Activated naive CD8-positive, alpha-beta T cell treated with anti-CD3 and anti-CD28 coated beads, Interleukin-2, amount 50 U/mL, for 16 hours (primary cell): Measurements from ENCODE around the gene CMTM4.
"Not testable (repeated sequence)": the region's sequence is repeated elsewhere in the genome, so short reads cannot be mapped to it uniquely, and the experiment has no call there.

ENCODE experiments used
- DNase-seq: peaks from one replicate; pipeline ENCODE4 v3.0.0-alpha.2; 2020; ENCODE audit warnings: low read depth, low spot score

CMTM4 gene

DNA sequence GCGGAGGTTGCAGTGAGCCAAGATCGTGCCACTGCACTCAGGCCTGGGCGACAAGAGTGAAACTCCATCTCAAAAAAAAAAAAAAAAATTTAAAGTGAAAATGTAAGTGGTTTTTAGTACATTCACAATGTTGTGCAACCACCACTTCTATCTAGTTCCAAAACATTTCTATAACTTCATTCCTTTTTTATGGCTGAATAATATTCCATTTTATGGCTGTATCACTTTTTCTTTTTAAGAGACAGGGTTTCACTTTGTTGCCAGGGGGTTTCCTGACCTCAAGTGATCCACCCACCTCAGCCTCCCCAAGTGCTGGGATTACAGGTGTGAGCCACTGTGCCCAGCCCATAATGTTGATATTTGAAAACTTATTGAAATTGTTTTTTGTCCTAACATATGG, 103.7 kb downstream of the CMTM4 start:
- no peak for DNase-seq

- no peak for DNase-seq
These were observed 104.3 kb downstream of the CMTM4 start for GRCh38 chr16:66592241-66592640.

DNA sequence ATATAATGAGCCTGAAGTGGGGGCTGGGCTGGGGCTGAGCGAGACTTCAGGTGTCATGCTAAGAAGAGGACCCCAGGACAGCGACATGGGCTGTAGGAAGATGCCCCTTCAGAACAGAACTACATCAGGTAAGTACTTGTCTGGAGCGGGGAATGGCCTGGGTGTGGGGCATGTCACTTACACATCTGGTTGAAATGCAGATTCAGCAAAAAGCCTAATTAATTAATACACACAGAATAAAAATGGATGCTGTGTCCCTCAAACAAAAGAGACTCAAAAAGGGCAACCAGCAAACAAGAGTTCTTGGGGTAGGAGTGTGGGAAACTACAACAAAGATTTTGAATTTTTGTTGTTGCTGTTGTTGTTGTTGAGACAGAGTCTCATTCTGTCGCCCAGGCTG, 105.5 kb downstream of the CMTM4 start:
- no peak for DNase-seq

GRCh38 chr16:66590322-66590721, 106.2 kb downstream of the CMTM4 start:
- no peak for DNase-seq

DNA sequence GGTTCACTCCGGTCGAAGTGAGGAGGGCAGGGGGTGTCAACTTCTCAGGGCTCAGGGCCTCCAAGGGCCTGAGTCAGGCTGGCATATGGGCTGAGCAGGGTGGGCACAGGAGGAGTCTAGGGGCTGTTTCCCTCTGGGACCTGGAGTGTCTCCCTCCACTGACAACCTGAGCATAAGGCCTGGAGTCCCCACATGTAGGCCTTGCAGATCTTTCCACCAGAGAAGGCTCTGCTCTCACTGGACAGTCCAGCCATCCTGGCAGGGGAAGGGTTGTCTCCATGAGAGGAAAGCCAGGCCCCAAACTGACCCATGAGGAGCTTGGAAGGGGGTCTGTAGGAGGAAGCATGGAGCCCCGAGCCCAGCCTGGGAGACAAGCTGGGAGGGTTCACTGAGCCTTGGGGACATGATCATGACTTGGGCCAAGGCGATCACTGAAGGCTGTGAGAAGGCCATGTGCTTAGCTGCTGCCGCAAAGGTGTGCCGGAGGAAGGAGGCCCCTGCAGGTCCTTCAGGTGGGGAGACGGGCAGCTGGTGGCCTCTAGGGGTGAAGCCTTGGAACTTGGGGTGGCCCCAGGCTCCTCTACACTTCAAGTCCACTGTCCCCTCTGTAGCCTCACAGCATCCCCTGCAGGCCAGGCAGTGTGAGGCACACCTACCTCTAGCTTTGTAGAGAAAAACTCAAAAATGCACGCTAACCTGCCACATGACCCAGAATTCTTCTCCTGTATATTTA, 107.4 kb downstream of the CMTM4 start:
- DNase-seq = no peak

GRCh38 chr16:66587881-66588600, 108.5 kb downstream of the CMTM4 start:
- DNase-seq = no peak

DNA sequence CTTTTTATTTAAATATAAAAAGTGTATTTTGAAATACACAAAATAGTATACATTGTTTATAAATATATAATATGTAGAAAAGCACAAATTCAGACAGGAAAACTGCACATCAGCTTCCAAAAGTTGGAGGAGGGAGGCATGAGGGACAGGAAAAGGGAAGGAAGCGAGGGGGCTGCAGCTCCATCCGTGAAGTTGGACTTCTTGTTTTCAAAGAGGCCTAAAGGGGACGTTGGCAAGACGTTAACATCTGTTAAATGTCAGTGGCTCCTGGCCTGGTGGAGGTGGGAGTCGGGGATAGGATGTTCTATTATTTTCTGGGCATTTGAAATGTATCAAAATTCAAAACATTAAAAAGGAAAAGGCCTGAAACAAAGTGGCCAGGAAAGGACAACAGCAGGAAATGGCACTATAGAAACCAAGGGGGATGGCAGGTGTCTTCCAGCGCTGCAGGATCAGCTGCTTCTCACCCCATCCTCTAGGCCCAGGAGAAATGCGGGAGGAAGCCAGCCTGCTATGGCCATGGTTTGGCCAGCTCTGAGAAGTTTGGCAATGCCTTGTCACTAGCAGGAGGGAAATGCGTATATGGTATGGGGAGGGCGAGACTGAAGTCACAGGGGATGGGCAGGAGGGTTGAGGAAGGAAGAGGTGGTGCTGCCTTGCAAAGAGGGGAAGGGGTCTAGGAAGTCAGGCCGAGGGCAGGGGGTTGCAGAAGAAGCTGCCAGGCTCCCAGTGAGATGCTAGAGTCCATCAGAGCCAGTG, 110.9 kb downstream of the CMTM4 start:
- DNase-seq = no peak

GRCh38 chr16:66581246-66581952, 115.1 kb downstream of the CMTM4 start:
- DNase-seq = no peak

GRCh38 chr16:66580605-66581209, 115.8 kb downstream of the CMTM4 start:
- no peak for DNase-seq

DNA sequence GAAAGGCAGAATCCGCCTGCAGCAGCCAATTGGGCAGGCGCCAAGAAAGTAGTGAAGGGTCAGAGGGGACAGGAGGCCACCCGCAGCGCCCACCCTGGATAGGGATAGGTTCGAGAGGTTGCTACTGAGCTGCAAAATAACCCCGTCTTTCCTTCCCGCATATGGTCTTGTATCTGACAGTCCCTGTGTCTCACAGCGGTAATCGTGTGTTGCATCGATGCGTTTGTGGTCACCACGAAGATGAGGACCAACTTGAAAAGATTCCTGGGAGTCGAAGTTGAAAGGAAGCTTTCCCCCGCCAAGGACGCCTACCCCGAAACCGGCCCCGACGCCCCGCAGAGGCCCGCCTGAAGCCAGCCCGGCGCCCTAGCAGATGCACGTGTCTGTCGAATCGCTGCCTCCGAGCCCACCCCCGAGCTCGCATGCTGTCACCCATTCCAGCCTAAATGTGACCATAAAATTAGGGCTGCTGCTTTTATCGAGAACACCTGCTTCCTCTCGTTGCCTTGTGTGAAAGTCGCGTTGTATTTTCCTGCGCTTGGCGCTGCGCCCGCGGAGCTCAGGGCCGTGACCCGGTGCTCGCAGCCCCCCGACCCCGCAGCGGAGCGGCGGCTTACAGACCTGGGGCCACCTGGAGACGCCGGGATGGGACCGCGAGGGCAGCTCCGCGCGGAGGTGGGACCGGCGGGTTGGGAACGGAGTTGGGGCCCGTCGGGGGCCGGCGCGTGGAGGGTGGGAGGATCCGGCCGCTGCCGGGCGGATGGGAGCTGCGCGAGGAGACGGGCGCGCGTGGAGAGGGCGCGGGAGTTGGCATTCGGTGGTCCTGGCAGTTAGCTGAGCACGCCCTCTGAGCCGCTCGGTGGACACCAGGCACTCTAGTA, 117.7 kb downstream of the CMTM4 start, which contains the start of gene CMTM2:
Gene CMTM2 (plus strand): TSS at position 813 of the 881 bp plus-strand sequence. CDS start 145 bp downstream, outside the sequence.
- no peak for DNase-seq

GRCh38 chr16:66576296-66576695, 120.2 kb downstream of the CMTM4 start:
- no peak for DNase-seq

DNA sequence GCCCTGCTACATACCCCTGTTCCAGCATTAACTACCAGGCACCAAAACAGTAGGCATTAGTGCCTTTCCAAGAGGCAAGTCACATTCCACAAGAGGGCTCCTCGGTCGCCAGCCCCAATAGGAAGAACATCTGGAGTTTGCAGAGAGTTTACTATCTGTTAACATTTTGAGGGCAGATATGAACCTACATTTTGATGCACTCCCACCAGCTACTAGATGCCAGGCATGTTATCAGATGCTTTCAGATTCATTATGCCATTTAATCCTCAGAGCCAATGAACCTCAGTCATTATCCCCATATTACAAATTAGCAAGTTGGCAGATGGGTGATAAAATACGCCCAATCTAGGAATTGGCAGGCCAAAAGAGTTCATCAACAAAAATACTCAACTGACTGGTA, 121.5 kb downstream of the CMTM4 start:
- DNase-seq = no peak

DNA sequence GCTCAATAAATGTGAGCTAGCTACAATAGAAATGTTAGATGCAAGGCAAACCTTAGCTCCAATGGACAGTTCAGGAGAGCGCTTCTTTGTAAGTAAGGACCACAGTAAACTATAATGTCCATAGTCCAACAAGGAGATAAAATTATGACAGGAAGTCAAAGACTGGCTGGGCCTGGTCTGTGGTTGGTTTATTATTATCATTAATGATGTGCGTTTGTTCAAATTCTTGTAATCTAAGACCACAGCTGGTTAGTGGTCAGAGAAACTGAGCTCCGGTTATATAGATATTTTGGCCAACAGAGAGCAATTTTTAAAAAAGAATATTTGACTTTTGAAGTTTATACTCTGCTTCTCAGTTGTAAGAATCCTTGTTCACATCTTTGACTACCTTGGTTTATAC, 122.0 kb downstream of the CMTM4 start:
- DNase-seq = no peak

DNA sequence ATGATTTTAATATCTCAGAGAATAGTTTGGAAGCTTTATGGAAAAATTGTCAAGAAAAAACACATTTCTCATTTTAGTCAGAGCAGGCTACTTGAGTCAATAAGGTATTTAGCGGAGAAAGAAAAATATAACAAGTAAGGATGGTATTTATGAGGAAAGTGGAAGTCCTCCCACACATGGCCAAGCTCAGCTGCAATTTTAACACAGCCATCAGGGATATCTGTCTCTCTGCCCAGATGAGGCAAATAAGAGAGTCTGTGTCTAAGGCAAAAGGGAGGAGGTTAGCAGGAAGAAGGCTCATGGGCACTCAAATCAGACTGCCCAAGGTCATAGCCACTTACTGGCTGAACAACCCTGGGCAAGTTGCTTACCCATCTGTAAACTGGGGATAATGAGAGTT, 122.5 kb downstream of the CMTM4 start:
- no peak for DNase-seq

DNA sequence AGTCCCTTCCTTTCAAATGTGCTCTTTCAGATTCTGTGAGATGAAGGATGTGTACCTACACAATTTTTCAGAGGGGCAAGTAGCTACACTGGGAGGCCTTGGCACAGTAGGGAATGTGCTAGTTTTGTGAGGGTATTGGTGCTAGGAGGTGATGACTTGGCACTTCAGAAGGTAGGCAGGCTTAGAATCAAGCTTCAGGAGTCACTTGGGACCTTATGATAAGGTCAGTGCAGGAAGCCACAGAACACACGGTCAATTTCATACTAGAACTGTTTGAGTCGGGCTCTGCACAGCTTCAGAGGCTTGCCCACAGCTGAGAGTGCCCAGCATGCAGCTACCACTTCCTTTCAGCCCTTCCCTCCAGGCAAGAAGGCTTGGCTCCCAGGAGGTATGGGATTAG, 124.2 kb downstream of the CMTM4 start:
- DNase-seq = no peak

DNA sequence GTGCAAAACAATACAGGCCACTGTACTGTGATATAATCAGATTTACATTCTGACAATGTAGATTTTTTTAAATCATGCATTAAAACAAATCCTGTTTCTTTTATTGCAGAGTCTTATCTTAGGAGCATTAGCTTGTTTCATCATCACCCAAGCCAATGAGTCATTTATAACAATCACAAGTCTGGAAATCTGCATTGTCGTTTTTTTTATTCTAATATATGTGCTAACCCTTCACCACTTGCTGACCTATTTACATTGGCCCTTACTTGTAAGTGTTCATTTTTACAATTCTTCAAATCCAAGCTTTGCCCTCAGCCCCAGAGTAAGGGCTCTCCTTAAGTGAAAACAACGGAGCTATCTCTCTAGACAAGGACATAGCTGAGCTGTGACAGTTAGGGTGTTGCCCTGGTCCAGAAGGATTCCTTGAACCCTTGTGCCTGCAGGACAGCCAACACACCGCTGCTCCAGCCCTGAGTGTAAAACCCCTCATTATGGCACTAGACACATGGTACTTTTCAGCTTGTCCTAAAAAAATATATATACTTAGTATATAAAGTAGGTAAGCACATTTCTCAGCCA, 126.6 kb downstream of the CMTM4 start:
- no peak for DNase-seq

DNA sequence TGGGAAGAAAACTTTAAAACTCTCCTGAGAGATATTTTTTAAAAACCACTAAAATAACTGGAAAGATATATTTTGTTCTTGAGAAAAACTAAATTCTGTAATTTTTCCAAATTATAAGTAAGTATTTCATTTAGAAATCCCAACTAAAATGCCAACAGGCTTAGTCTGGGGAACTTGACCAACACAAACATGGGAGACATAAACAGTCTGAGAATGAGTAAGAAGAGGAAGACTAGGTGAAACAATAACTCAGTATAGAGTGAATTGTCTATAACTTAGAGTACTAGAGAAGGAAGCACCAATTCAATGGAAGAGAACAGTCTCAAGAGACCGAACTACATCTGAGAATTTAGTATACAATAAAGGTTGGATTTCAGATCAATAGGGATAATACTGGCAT, 127.4 kb downstream of the CMTM4 start:
- no peak for DNase-seq

DNA sequence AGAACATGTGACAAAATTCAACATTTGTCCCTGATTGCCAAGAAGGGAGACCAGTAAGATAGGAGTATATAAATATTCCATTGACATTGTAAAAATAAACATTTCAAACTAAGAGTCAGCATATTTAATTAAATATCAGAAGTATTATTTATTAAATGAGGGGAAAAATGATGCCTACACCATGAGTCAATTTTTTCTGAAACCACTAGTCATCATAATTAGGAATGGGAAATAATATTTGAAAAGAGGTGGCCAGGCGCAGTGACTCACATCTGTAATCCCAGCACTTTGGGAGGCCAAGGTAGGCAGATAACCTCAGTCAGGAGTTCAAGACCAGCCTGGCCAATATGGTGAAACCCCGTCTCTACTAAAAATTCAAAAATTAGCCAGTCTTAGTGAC, 128.2 kb downstream of the CMTM4 start:
- no peak for DNase-seq

DNA sequence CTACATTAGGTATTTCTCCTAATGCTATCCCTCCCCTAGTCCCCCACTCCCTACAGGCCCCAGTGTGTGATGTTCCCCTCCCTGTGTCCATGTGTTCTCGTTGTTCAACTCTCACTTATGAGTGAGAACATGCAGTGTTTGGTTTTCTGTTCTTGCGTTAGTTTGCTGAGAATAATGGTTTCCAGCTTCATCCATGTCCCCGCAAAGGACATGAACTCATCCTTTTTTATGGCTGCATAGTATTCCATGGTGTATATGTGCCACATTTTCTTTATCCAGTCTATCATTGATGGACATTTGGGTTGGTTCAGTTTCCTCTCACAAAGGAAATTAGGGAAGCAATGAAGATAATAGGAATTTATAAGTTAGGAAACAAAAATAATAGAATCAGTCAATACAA, 129.3 kb downstream of the CMTM4 start:
- not testable (repeated sequence) for DNase-seq
